HEK293 (cell line): Measurements from ENCODE around the gene IL1R1.

Experiments used
- CTCF ChIA-PET: fragments of 350-600 bp; formaldehyde crosslinking; extraction: SDS; loops from one replicate; lab custom pipeline; 2021; ENCODE audit warnings: antibody characterized with exemption; lab: Yijun Ruan, JAX
- POLR2A ChIA-PET: fragments of 300-600 bp; formaldehyde crosslinking; extraction: SDS; loops from one replicate; lab custom pipeline; 2020; ENCODE audit warnings: antibody characterized with exemption, inconsistent platforms; lab: Yijun Ruan, JAX
- H3K27ac ChIP-seq: fragments of 200-500 bp; sonication (Bioruptor generic); 2 replicates; pipeline ENCODE4 v1.5.1; 2014; ENCODE audit warnings: low read depth, low read length, control low read depth, inconsistent platforms; ENCODE audit errors: extremely low read depth
- H3K36me3 ChIP-seq, 2 experiments: fragments of 200-500 bp in 1 of 2; sonication (Bioruptor generic) in 1 of 2; 1 replicate in 1 of 2; 2 replicates in 1 of 2; pipeline ENCODE4 v1.5.1; 2014 to 2017; ENCODE audit warnings: inconsistent platforms in 2 of 2, low read length in 2 of 2; ENCODE audit not compliant: control insufficient read depth in 2 of 2, insufficient read depth in 1 of 2
- H3K4me1 ChIP-seq: fragments of 200-500 bp; sonication (Bioruptor generic); 2 replicates; pipeline ENCODE4 v1.5.1; 2014; ENCODE audit warnings: mild to moderate bottlenecking, low read length, inconsistent platforms; ENCODE audit not compliant: control insufficient read depth, insufficient read depth
- H3K4me3 ChIP-seq: 2 replicates; pipeline ENCODE4 v1.5.1; 2011; ENCODE audit warnings: low read depth, mild to moderate bottlenecking, control low read depth, low read length, moderate library complexity
- H3K9me3 ChIP-seq: fragments of 200-500 bp; sonication (Bioruptor generic); 2 replicates; pipeline ENCODE4 v1.5.1; 2014; ENCODE audit warnings: low read depth, low read length, inconsistent platforms; ENCODE audit not compliant: control insufficient read depth, insufficient read depth
- EGR2 ChIP-seq: fragments of 450-650 bp; formaldehyde crosslinking; IDR thresholded peaks from 2 replicates; pipeline ENCODE4 v1.5.1; 2016; ENCODE audit warnings: low read depth, missing biosample characterization, missing genetic modification characterization
- KLF9 ChIP-seq: fragments of 450-650 bp; formaldehyde crosslinking; IDR thresholded peaks from 2 replicates; pipeline ENCODE4 v1.5.1; 2016; ENCODE audit warnings: missing biosample characterization, missing genetic modification characterization, low read depth
- ZBTB1 ChIP-seq: fragments of 450-650 bp; formaldehyde crosslinking; IDR thresholded peaks from 2 replicates; pipeline ENCODE4 v1.5.1; 2016; ENCODE audit warnings: missing biosample characterization, missing genetic modification characterization
- ZNF157 ChIP-seq: fragments of 450-650 bp; formaldehyde crosslinking; IDR thresholded peaks from 2 replicates; pipeline ENCODE4 v1.5.1; 2016; ENCODE audit warnings: missing biosample characterization, missing genetic modification characterization
- ZNF350 ChIP-seq: fragments of 450-650 bp; formaldehyde crosslinking; IDR thresholded peaks from 2 replicates; pipeline ENCODE4 v1.5.0; 2017; ENCODE audit warnings: missing biosample characterization, mild to moderate bottlenecking, missing genetic modification characterization
- ZNF626 ChIP-seq: fragments of 450-650 bp; sonication (Bioruptor Pico); formaldehyde crosslinking; IDR thresholded peaks from 2 replicates; pipeline ENCODE4 v1.5.1; 2018; ENCODE audit warnings: missing biosample characterization, missing genetic modification characterization, inconsistent platforms
- ZNF658 ChIP-seq: fragments of 450-650 bp; formaldehyde crosslinking; IDR thresholded peaks from 2 replicates; pipeline ENCODE4; 2016; ENCODE audit warnings: missing biosample characterization, missing genetic modification characterization
- ZNF776 ChIP-seq: fragments of 450-650 bp; formaldehyde crosslinking; IDR thresholded peaks from 2 replicates; pipeline ENCODE4 v1.5.0; 2017; ENCODE audit warnings: missing biosample characterization, missing genetic modification characterization, borderline replicate concordance
- TF ChIP-seq, protein P1 (sequence below): fragments of 450-650 bp; formaldehyde crosslinking; IDR thresholded peaks from 2 replicates; pipeline ENCODE4 v1.5.1; 2017; ENCODE audit warnings: missing biosample characterization, missing genetic modification characterization
- TF ChIP-seq, protein P2 (sequence below): IDR thresholded peaks from 2 replicates; pipeline ENCODE4 v1.6.1; 2011; ENCODE audit warnings: mild to moderate bottlenecking, low read depth, low read length, borderline replicate concordance
- TF ChIP-seq, protein P3 (sequence below): fragments of 450-650 bp; formaldehyde crosslinking; optimal IDR thresholded peaks from 2 replicates; pipeline ENCODE3; 2016; ENCODE audit warnings: missing biosample characterization, mild to moderate bottlenecking, missing genetic modification characterization
- TF ChIP-seq, protein P4 (sequence below): fragments of 450-650 bp; formaldehyde crosslinking; IDR thresholded peaks from 2 replicates; pipeline ENCODE4 v1.5.1; 2017; ENCODE audit warnings: missing biosample characterization, missing genetic modification characterization
- TF ChIP-seq, protein P5 (sequence below): fragments of 450-650 bp; formaldehyde crosslinking; IDR thresholded peaks from 2 replicates; pipeline ENCODE4 v1.5.1; 2016; ENCODE audit warnings: missing biosample characterization, missing genetic modification characterization
- TF ChIP-seq, protein P6 (sequence below): fragments of 450-650 bp; formaldehyde crosslinking; IDR thresholded peaks from 2 replicates; pipeline ENCODE4 v1.5.1; 2016; ENCODE audit warnings: missing biosample characterization, missing genetic modification characterization
- TF ChIP-seq, protein P7 (sequence below): fragments of 450-650 bp; formaldehyde crosslinking; conservative IDR thresholded peaks from 2 replicates; pipeline ENCODE4 v1.5.1; 2016; ENCODE audit warnings: low read depth, missing biosample characterization, missing genetic modification characterization
- TF ChIP-seq, protein P8 (sequence below): fragments of 450-650 bp; formaldehyde crosslinking; IDR thresholded peaks from 2 replicates; pipeline ENCODE4 v1.5.1; 2016; ENCODE audit warnings: missing biosample characterization, missing genetic modification characterization, low read depth

Gene IL1R1

DNA sequence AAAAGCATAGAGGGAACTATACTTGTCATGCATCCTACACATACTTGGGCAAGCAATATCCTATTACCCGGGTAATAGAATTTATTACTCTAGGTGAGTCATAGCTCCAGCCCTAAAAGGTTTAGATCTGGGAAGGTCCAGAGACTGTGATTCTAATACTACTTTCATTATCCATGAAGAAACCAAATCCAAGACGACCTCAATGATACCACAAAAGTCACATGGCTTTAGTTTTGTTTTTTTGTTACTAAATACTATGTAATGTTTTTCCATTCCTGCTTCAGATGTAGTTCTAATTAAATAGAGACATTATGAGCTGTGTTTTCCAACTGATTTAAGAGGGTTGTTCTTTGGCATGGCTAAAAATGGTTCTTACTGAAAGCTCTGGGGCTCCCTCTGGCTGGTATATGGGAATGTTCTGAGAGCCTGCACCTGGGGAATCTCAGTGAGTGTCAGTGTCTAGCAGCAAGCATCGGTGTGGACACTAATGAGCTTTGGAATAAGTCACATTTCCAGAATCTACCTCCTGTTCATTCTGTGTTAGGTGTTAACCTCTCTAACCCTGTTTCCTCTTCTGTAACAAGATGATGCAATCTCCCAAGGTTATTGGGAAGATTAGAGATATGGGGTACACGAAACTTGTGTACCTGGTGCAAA is 23.8 kb downstream of the IL1R1 start:
- POLR2A ChIA-PET: no interaction called here
- Histone ChIP-seq H3K4me1 (no peaks in the 10 kb centered on the region), H3K4me3 (no peak overlapping the region), H3K9me3 (no peaks in the 10 kb centered on the region), H3K36me3 (no peaks in the 10 kb centered on the region), H3K27ac (no peak overlapping the region)
- CTCF ChIA-PET: interaction anchor here (0.6 to 2.1 kb wide), 14 partner anchors 11 to 1050 kb away, joined by 3 to 9 read pairs (median 4); no protein-coding TSS in a partner anchor
- TF ChIP-seq, protein P1, sequence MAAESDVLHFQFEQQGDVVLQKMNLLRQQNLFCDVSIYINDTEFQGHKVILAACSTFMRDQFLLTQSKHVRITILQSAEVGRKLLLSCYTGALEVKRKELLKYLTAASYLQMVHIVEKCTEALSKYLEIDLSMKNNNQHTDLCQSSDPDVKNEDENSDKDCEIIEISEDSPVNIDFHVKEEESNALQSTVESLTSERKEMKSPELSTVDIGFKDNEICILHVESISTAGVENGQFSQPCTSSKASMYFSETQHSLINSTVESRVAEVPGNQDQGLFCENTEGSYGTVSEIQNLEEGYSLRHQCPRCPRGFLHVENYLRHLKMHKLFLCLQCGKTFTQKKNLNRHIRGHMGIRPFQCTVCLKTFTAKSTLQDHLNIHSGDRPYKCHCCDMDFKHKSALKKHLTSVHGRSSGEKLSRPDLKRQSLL (tag by site-specific recombination): no peak
- TF ChIP-seq, protein P2, sequence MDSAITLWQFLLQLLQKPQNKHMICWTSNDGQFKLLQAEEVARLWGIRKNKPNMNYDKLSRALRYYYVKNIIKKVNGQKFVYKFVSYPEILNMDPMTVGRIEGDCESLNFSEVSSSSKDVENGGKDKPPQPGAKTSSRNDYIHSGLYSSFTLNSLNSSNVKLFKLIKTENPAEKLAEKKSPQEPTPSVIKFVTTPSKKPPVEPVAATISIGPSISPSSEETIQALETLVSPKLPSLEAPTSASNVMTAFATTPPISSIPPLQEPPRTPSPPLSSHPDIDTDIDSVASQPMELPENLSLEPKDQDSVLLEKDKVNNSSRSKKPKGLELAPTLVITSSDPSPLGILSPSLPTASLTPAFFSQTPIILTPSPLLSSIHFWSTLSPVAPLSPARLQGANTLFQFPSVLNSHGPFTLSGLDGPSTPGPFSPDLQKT: no peak
- TF ChIP-seq, protein P3, sequence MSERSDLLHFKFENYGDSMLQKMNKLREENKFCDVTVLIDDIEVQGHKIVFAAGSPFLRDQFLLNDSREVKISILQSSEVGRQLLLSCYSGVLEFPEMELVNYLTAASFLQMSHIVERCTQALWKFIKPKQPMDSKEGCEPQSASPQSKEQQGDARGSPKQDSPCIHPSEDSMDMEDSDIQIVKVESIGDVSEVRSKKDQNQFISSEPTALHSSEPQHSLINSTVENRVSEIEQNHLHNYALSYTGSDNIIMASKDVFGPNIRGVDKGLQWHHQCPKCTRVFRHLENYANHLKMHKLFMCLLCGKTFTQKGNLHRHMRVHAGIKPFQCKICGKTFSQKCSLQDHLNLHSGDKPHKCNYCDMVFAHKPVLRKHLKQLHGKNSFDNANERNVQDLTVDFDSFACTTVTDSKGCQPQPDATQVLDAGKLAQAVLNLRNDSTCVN (tag by site-specific recombination): no peak
- TF ChIP-seq, protein P4, sequence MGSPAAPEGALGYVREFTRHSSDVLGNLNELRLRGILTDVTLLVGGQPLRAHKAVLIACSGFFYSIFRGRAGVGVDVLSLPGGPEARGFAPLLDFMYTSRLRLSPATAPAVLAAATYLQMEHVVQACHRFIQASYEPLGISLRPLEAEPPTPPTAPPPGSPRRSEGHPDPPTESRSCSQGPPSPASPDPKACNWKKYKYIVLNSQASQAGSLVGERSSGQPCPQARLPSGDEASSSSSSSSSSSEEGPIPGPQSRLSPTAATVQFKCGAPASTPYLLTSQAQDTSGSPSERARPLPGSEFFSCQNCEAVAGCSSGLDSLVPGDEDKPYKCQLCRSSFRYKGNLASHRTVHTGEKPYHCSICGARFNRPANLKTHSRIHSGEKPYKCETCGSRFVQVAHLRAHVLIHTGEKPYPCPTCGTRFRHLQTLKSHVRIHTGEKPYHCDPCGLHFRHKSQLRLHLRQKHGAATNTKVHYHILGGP (tag by site-specific recombination): no peak
- no peak for TF ChIP-seq ZNF776 (tag by site-specific recombination)
- TF ChIP-seq ZNF658 (tag by site-specific recombination): no peak
- TF ChIP-seq ZNF626 (tag by site-specific recombination): no peak
- TF ChIP-seq, protein P5, sequence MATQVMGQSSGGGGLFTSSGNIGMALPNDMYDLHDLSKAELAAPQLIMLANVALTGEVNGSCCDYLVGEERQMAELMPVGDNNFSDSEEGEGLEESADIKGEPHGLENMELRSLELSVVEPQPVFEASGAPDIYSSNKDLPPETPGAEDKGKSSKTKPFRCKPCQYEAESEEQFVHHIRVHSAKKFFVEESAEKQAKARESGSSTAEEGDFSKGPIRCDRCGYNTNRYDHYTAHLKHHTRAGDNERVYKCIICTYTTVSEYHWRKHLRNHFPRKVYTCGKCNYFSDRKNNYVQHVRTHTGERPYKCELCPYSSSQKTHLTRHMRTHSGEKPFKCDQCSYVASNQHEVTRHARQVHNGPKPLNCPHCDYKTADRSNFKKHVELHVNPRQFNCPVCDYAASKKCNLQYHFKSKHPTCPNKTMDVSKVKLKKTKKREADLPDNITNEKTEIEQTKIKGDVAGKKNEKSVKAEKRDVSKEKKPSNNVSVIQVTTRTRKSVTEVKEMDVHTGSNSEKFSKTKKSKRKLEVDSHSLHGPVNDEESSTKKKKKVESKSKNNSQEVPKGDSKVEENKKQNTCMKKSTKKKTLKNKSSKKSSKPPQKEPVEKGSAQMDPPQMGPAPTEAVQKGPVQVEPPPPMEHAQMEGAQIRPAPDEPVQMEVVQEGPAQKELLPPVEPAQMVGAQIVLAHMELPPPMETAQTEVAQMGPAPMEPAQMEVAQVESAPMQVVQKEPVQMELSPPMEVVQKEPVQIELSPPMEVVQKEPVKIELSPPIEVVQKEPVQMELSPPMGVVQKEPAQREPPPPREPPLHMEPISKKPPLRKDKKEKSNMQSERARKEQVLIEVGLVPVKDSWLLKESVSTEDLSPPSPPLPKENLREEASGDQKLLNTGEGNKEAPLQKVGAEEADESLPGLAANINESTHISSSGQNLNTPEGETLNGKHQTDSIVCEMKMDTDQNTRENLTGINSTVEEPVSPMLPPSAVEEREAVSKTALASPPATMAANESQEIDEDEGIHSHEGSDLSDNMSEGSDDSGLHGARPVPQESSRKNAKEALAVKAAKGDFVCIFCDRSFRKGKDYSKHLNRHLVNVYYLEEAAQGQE: no peak
- no peak for TF ChIP-seq ZBTB1 (tag by site-specific recombination)
- TF ChIP-seq EGR2 (tag by site-specific recombination): no peak
- TF ChIP-seq, protein P6, sequence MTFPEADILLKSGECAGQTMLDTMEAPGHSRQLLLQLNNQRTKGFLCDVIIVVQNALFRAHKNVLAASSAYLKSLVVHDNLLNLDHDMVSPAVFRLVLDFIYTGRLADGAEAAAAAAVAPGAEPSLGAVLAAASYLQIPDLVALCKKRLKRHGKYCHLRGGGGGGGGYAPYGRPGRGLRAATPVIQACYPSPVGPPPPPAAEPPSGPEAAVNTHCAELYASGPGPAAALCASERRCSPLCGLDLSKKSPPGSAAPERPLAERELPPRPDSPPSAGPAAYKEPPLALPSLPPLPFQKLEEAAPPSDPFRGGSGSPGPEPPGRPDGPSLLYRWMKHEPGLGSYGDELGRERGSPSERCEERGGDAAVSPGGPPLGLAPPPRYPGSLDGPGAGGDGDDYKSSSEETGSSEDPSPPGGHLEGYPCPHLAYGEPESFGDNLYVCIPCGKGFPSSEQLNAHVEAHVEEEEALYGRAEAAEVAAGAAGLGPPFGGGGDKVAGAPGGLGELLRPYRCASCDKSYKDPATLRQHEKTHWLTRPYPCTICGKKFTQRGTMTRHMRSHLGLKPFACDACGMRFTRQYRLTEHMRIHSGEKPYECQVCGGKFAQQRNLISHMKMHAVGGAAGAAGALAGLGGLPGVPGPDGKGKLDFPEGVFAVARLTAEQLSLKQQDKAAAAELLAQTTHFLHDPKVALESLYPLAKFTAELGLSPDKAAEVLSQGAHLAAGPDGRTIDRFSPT (tag by site-specific recombination): no peak
- TF ChIP-seq, protein P7, sequence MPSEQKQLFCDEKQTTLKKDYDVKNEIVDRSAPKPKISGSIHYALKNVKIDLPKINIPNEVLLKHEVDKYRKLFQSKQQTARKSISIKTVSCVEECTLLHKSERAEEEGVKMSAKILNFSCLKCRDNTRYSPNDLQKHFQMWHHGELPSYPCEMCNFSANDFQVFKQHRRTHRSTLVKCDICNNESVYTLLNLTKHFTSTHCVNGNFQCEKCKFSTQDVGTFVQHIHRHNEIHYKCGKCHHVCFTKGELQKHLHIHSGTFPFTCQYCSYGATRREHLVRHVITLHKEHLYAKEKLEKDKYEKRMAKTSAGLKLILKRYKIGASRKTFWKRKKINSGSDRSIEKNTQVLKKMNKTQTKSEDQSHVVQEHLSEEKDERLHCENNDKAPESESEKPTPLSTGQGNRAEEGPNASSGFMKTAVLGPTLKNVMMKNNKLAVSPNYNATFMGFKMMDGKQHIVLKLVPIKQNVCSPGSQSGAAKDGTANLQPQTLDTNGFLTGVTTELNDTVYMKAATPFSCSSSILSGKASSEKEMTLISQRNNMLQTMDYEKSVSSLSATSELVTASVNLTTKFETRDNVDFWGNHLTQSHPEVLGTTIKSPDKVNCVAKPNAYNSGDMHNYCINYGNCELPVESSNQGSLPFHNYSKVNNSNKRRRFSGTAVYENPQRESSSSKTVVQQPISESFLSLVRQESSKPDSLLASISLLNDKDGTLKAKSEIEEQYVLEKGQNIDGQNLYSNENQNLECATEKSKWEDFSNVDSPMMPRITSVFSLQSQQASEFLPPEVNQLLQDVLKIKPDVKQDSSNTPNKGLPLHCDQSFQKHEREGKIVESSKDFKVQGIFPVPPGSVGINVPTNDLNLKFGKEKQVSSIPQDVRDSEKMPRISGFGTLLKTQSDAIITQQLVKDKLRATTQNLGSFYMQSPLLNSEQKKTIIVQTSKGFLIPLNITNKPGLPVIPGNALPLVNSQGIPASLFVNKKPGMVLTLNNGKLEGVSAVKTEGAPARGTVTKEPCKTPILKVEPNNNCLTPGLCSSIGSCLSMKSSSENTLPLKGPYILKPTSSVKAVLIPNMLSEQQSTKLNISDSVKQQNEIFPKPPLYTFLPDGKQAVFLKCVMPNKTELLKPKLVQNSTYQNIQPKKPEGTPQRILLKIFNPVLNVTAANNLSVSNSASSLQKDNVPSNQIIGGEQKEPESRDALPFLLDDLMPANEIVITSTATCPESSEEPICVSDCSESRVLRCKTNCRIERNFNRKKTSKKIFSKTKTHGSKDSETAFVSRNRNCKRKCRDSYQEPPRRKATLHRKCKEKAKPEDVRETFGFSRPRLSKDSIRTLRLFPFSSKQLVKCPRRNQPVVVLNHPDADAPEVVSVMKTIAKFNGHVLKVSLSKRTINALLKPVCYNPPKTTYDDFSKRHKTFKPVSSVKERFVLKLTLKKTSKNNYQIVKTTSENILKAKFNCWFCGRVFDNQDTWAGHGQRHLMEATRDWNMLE: no peak
- TF ChIP-seq, protein P8, sequence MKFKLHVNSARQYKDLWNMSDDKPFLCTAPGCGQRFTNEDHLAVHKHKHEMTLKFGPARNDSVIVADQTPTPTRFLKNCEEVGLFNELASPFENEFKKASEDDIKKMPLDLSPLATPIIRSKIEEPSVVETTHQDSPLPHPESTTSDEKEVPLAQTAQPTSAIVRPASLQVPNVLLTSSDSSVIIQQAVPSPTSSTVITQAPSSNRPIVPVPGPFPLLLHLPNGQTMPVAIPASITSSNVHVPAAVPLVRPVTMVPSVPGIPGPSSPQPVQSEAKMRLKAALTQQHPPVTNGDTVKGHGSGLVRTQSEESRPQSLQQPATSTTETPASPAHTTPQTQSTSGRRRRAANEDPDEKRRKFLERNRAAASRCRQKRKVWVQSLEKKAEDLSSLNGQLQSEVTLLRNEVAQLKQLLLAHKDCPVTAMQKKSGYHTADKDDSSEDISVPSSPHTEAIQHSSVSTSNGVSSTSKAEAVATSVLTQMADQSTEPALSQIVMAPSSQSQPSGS (tag by site-specific recombination): no peak
- TF ChIP-seq ZNF350 (tag by site-specific recombination): no peak
- TF ChIP-seq ZNF157 (tag by site-specific recombination): no peak
- no peak for TF ChIP-seq KLF9 (tag by site-specific recombination)
